Measurements from ENCODE around the gene EIF2AK3.
A peak's percentile ranks its signal among the peaks of the same experiment; 100 is the strongest.

Gene EIF2AK3

GRCh38 chr2:88575630-88576029 is 51.6 kb downstream of the EIF2AK3 start:
- H3K36me3 ChIP-seq (ENCODE audit: control insufficient read depth, insufficient read depth, low read length): peaks cover 4% of the 10 kb centered on the region
- H2AK5ac ChIP-seq (ENCODE audit: low read length): no peak overlapping the region
- H3K4me3 ChIP-seq (ENCODE audit: low read length): no peak overlapping the region
- no CpG with 5 or more reads among the region's 2 CpGs for WGBS (ENCODE audit: extremely low coverage, insufficient coverage, low lambda C conversion rate)
- H2BK5ac ChIP-seq (ENCODE audit: low read length): no peak overlapping the region
- no peaks in the 10 kb centered on the region for H3K27me3 ChIP-seq (ENCODE audit: insufficient read depth, low read length, poor library complexity)
- H3K4me2 ChIP-seq (ENCODE audit: low read length): no peak overlapping the region
- H2BK120ac ChIP-seq (ENCODE audit: low read depth, low read length): no peak overlapping the region
- no peaks in the 10 kb centered on the region for H3K79me1 ChIP-seq (ENCODE audit: low read length)
- no peak overlapping the region for H3K18ac ChIP-seq (ENCODE audit: low read length)
- H3K9ac ChIP-seq (ENCODE audit: low read length): no peak overlapping the region
- no peak overlapping the region for H3K23ac ChIP-seq (ENCODE audit: low read length)
- no peak overlapping the region for H3K4ac ChIP-seq (ENCODE audit: low read depth, low read length)
- DNase-seq: no peak
- H4K5ac ChIP-seq (ENCODE audit: low read length): no peak overlapping the region
- no peaks in the 10 kb centered on the region for H3K79me2 ChIP-seq (ENCODE audit: control insufficient read depth, insufficient read depth, low read length)
- no peak overlapping the region for H2BK15ac ChIP-seq (replicated peaks; ENCODE audit: low read depth)
- H3K4me1 ChIP-seq (ENCODE audit: control insufficient read depth, low read depth, low read length): no peaks in the 10 kb centered on the region
- H4K8ac ChIP-seq (ENCODE audit: low read depth, low read length): no peak overlapping the region
- H3K56ac ChIP-seq (ENCODE audit: low read length): no peak overlapping the region
- no peak overlapping the region for H3K27ac ChIP-seq (ENCODE audit: low read depth, low read length)

DNA sequence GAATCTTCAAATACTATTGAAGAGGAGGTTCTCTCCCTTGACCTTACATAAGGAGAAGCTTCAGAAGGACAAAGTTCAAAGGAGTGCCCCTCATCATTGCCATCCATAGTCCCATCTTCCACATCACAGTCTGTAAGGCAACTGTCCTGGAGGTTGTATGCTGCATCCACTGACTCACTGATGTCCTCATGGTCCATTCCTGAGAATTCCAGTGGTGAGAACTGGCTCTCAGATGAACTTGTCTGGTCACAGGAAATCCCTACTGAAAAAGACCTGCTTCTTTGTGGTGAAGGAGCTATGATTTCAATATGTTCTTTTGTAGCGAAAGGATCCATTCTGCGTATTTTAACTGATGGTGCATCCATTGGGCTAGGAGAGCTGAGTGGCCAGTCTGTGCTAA is 52.2 kb downstream of the EIF2AK3 start:
- Histone ChIP-seq H3K23ac (ENCODE audit: low read length) (no peak overlapping the region), H3K56ac (ENCODE audit: low read length) (no peak overlapping the region), H3K36me3 (ENCODE audit: control insufficient read depth, insufficient read depth, low read length) (peaks cover 4% of the 10 kb centered on the region), H3K27me3 (ENCODE audit: insufficient read depth, low read length, poor library complexity) (no peaks in the 10 kb centered on the region), H2BK120ac (ENCODE audit: low read depth, low read length) (no peak overlapping the region), H3K9ac (ENCODE audit: low read length) (no peak overlapping the region), H2BK5ac (ENCODE audit: low read length) (no peak overlapping the region), H4K8ac (ENCODE audit: low read depth, low read length) (no peak overlapping the region), H3K79me2 (ENCODE audit: control insufficient read depth, insufficient read depth, low read length) (no peaks in the 10 kb centered on the region), H3K4me2 (ENCODE audit: low read length) (no peak overlapping the region), H2AK5ac (ENCODE audit: low read length) (no peak overlapping the region), H3K4ac (ENCODE audit: low read depth, low read length) (no peak overlapping the region), H3K4me1 (ENCODE audit: control insufficient read depth, low read depth, low read length) (no peaks in the 10 kb centered on the region), H3K79me1 (ENCODE audit: low read length) (no peaks in the 10 kb centered on the region), H3K27ac (ENCODE audit: low read depth, low read length) (no peak overlapping the region), H3K4me3 (ENCODE audit: low read length) (no peak overlapping the region), H4K5ac (ENCODE audit: low read length) (no peak overlapping the region), H3K18ac (ENCODE audit: low read length) (no peak overlapping the region), H2BK15ac (replicated peaks; ENCODE audit: low read depth) (no peak overlapping the region)
- DNase-seq: no peak
- WGBS (ENCODE audit: extremely low coverage, insufficient coverage, low lambda C conversion rate): no CpG with 5 or more reads among the region's 2 CpGs

DNA sequence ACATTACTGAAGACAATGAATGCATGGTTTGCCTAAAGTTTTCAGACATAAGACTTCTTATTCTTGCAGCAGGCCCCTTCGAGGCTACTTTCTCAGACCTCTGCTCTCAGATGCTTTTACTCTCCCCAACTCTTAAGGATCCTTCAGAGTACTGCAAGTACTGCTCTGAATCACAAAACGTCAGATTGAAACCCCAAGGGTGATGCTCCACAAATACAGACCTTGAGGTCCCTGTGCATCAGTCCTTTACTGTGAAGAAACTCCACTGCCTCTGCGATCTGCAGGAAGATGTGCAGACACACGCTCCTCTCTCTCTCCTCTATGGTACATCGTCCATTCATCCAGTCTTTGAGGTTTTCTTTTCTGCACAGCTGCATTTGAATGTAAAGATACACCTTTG is 52.8 kb downstream of the EIF2AK3 start:
- no CpG with 5 or more reads among the region's 5 CpGs for WGBS (ENCODE audit: extremely low coverage, insufficient coverage, low lambda C conversion rate)
- Histone ChIP-seq H2BK120ac (ENCODE audit: low read depth, low read length) (no peak overlapping the region), H3K27me3 (ENCODE audit: insufficient read depth, low read length, poor library complexity) (no peaks in the 10 kb centered on the region), H3K4me1 (ENCODE audit: control insufficient read depth, low read depth, low read length) (no peaks in the 10 kb centered on the region), H3K27ac (ENCODE audit: low read depth, low read length) (no peak overlapping the region), H4K5ac (ENCODE audit: low read length) (no peak overlapping the region), H4K8ac (ENCODE audit: low read depth, low read length) (no peak overlapping the region), H3K79me2 (ENCODE audit: control insufficient read depth, insufficient read depth, low read length) (no peaks in the 10 kb centered on the region), H3K36me3 (ENCODE audit: control insufficient read depth, insufficient read depth, low read length) (peaks cover 3% of the 10 kb centered on the region), H2BK5ac (ENCODE audit: low read length) (no peak overlapping the region), H2AK5ac (ENCODE audit: low read length) (no peak overlapping the region), H3K18ac (ENCODE audit: low read length) (no peak overlapping the region), H2BK15ac (replicated peaks; ENCODE audit: low read depth) (no peak overlapping the region), H3K9ac (ENCODE audit: low read length) (no peak overlapping the region), H3K4me2 (ENCODE audit: low read length) (no peak overlapping the region), H3K79me1 (ENCODE audit: low read length) (no peaks in the 10 kb centered on the region), H3K56ac (ENCODE audit: low read length) (no peak overlapping the region), H3K23ac (ENCODE audit: low read length) (no peak overlapping the region), H3K4ac (ENCODE audit: low read depth, low read length) (no peak overlapping the region), H3K4me3 (ENCODE audit: low read length) (no peak overlapping the region)
- DNase-seq: no peak

DNA sequence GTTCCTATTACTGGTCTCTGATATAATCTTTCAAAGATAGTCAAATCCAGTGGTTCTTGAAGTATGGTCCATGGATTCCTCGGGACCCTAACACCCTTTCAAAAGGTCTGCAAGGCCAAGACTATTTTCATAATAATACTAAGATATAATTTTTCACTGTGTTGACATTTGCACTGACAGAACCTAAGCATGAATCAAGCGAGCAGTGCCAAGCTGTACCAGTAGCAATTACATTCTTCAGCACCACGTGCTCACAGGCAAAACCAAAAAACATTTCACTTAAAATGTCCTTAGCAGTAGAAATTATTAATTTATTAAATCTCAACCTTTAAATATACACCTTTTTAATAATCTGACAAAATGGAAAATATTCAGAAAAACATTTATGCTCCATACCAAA is 59.1 kb downstream of the EIF2AK3 start:
- no CpG with 5 or more reads among the region's 3 CpGs for WGBS (ENCODE audit: extremely low coverage, insufficient coverage, low lambda C conversion rate)
- H3K4ac ChIP-seq (ENCODE audit: low read depth, low read length): no peak overlapping the region
- no peaks in the 10 kb centered on the region for H3K79me1 ChIP-seq (ENCODE audit: low read length)
- H3K79me2 ChIP-seq (ENCODE audit: control insufficient read depth, insufficient read depth, low read length): no peaks in the 10 kb centered on the region
- DNase-seq: no peak
- H3K4me2 ChIP-seq (ENCODE audit: low read length): no peak overlapping the region
- H2BK15ac ChIP-seq (replicated peaks; ENCODE audit: low read depth): no peak overlapping the region
- no peak overlapping the region for H2BK120ac ChIP-seq (ENCODE audit: low read depth, low read length)
- H3K4me3 ChIP-seq (ENCODE audit: low read length): no peak overlapping the region
- no peak overlapping the region for H3K56ac ChIP-seq (ENCODE audit: low read length)
- no peaks in the 10 kb centered on the region for H3K4me1 ChIP-seq (ENCODE audit: control insufficient read depth, low read depth, low read length)
- H2AK5ac ChIP-seq (ENCODE audit: low read length): no peak overlapping the region
- peaks cover 3% of the 10 kb centered on the region for H3K36me3 ChIP-seq (ENCODE audit: control insufficient read depth, insufficient read depth, low read length)
- H3K27ac ChIP-seq (ENCODE audit: low read depth, low read length): no peak overlapping the region
- H4K5ac ChIP-seq (ENCODE audit: low read length): no peak overlapping the region
- H3K9ac ChIP-seq (ENCODE audit: low read length): no peak overlapping the region
- H3K27me3 ChIP-seq (ENCODE audit: insufficient read depth, low read length, poor library complexity): no peaks in the 10 kb centered on the region
- H3K18ac ChIP-seq (ENCODE audit: low read length): no peak overlapping the region
- no peak overlapping the region for H2BK5ac ChIP-seq (ENCODE audit: low read length)
- H4K8ac ChIP-seq (ENCODE audit: low read depth, low read length): no peak overlapping the region
- no peak overlapping the region for H3K23ac ChIP-seq (ENCODE audit: low read length)

GRCh38 chr2:88564402-88564801 is 62.9 kb downstream of the EIF2AK3 start:
- no CpG with 5 or more reads among the region's 2 CpGs for WGBS (ENCODE audit: extremely low coverage, insufficient coverage, low lambda C conversion rate)
- Histone ChIP-seq H3K23ac (ENCODE audit: low read length) (no peak overlapping the region), H4K8ac (ENCODE audit: low read depth, low read length) (no peak overlapping the region)

GRCh38 chr2:88563129-88563528 is 64.1 kb downstream of the EIF2AK3 start:
- Histone ChIP-seq H3K9ac (ENCODE audit: low read length) (no peak overlapping the region), H2BK5ac (ENCODE audit: low read length) (no peak overlapping the region), H3K4ac (ENCODE audit: low read depth, low read length) (no peak overlapping the region), H4K5ac (ENCODE audit: low read length) (no peak overlapping the region), H3K79me1 (ENCODE audit: low read length) (no peaks in the 10 kb centered on the region), H2AK5ac (ENCODE audit: low read length) (no peak overlapping the region), H3K4me3 (ENCODE audit: low read length) (no peak overlapping the region), H3K36me3 (ENCODE audit: control insufficient read depth, insufficient read depth, low read length) (no peaks in the 10 kb centered on the region), H3K56ac (ENCODE audit: low read length) (no peak overlapping the region), H3K27ac (ENCODE audit: low read depth, low read length) (no peak overlapping the region), H2BK120ac (ENCODE audit: low read depth, low read length) (no peak overlapping the region), H3K79me2 (ENCODE audit: control insufficient read depth, insufficient read depth, low read length) (no peaks in the 10 kb centered on the region), H2BK15ac (replicated peaks; ENCODE audit: low read depth) (no peak overlapping the region), H3K18ac (ENCODE audit: low read length) (peak overlapping the region; percentile 92), H3K27me3 (ENCODE audit: insufficient read depth, low read length, poor library complexity) (no peaks in the 10 kb centered on the region), H3K4me2 (ENCODE audit: low read length) (no peak overlapping the region), H3K23ac (ENCODE audit: low read length) (no peak overlapping the region), H3K4me1 (ENCODE audit: control insufficient read depth, low read depth, low read length) (no peaks in the 10 kb centered on the region), H4K8ac (ENCODE audit: low read depth, low read length) (no peak overlapping the region)
- no peak for DNase-seq
- WGBS (ENCODE audit: extremely low coverage, insufficient coverage, low lambda C conversion rate): no CpG with 5 or more reads among the region's 2 CpGs

More at GRCh38 chr2:88564402-88564801, 62.9 kb downstream of the EIF2AK3 start:
- Histone ChIP-seq H2BK120ac (ENCODE audit: low read depth, low read length) (no peak overlapping the region), H3K27ac (ENCODE audit: low read depth, low read length) (no peak overlapping the region), H3K4ac (ENCODE audit: low read depth, low read length) (no peak overlapping the region), H3K4me2 (ENCODE audit: low read length) (no peak overlapping the region), H3K18ac (ENCODE audit: low read length) (no peak overlapping the region), H3K79me2 (ENCODE audit: control insufficient read depth, insufficient read depth, low read length) (no peaks in the 10 kb centered on the region), H3K4me3 (ENCODE audit: low read length) (no peak overlapping the region), H3K36me3 (ENCODE audit: control insufficient read depth, insufficient read depth, low read length) (no peaks in the 10 kb centered on the region), H3K27me3 (ENCODE audit: insufficient read depth, low read length, poor library complexity) (no peaks in the 10 kb centered on the region), H3K56ac (ENCODE audit: low read length) (no peak overlapping the region), H3K9ac (ENCODE audit: low read length) (no peak overlapping the region), H3K79me1 (ENCODE audit: low read length) (no peaks in the 10 kb centered on the region), H3K4me1 (ENCODE audit: control insufficient read depth, low read depth, low read length) (no peaks in the 10 kb centered on the region), H2BK5ac (ENCODE audit: low read length) (no peak overlapping the region), H4K5ac (ENCODE audit: low read length) (no peak overlapping the region), H2AK5ac (ENCODE audit: low read length) (no peak overlapping the region), H2BK15ac (replicated peaks; ENCODE audit: low read depth) (no peak overlapping the region)
- DNase-seq: no peak
